HG03064 (cell line): ENCODE results near the gene LIN28B.
"Not testable (repeated sequence)": the region's sequence is repeated elsewhere in the genome, so short reads cannot be mapped to it uniquely, and the experiment has no call there.

Experiments
- ATAC-seq: cut with Tn5 transposase; IDR thresholded peaks from one replicate; pipeline ENCODE4 v1.9.1; 2021; ENCODE audit warnings: low read depth; ENCODE audit not compliant: unreplicated experiment

Gene LIN28B

GRCh38 chr6:104955927-104956730, 778 bp upstream of the LIN28B start:
- no peak for ATAC-seq

- no peak for ATAC-seq
These were observed 632 bp downstream of the LIN28B start for GRCh38 chr6:104957301-104958177.

DNA sequence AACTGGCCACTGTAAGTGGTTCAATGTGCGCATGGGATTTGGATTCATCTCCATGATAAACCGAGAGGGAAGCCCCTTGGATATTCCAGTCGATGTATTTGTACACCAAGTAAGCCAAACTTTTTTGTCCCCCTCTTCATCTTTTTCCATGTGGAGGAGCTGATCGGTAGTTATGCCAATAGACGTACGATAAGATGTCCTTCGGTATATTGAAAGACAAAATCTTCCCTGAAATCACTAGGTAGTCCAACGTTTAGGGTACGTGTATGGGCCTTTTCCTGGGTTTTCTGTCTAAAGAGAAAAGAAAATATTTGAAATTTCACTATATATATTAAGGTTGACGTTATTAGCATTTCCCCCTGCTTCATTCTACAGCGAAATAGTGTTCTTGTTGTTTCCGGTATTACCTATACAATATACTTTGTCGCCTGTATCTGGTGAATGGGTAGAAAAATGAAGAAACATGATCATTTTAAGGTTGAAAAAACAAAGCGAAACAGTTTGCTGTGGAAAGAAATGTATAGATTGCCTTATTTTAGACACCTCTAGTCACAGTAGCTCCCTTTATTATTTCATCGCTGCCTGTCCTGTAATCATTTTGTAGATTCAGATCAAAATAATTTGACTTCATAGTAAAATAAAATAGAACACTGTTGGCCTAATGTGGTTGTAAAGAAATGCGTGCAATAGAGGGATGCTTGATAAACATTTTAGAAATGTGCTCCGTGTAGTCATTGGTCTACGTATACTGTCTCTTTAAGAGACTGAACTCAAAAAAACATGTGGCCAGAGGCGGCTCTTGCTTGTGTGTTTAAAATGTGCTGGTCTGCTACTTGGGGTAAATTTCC, 1.5 kb downstream of the LIN28B start:
- no peak for ATAC-seq

DNA sequence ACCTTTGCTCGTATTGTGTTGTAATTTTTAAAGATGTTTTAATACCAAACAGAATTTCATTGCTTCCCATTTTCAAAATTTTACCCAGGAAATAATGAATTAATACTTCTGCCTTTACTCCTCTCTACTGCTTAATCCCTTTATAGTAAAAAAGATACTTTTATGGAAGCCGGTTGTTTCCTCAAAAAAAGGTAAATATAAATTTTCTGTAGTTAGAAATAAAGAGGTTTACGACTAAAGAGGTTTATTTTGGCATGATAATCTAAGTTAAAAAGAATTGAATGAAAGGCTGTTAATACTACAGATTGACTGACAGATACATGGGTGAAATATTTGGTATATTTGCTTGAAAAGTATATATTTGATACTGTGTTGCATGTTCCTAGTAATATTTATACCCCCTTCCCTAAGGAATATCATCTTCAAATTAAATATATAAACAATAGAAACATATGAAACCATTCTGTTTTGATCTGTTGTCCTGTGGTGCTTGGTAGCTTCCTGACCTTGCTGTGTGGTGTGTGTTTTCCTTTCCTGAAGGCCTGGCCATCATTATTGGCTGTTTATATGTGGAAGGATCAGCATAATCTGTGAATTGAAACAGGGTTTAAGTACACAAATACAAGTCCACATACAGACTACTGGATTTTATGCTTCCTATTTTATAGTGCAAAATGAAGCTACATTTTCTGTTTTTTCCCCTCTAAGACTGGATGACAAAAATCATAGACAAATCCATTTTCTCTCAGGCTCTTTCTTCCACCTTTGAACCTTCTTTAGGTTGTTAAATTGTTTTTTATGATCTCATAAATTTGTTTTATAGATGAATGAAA, 2.3 kb downstream of the LIN28B start:
- no peak for ATAC-seq

DNA sequence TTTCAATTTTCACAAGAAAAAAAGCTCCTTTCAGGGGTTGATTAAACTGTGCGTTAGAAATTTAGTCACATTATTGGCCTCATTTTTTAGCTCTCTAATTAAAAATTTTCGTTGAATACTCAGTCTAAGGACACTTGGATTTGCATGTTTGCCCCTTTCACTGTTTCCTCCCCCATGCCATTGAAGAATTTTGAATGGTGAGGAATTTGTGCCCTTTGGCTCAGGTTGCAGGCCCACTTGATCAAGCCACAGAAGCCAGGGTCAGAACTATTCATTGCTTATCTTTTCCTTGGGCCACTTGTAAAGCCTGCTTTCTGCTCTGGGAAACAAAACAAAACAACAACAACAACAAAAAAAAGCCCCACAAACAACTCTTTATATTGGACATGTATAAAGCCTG, 12.2 kb downstream of the LIN28B start:
- no peak for ATAC-seq

- ATAC-seq, result no peak
These were observed 13.1 kb downstream of the LIN28B start for GRCh38 chr6:104969785-104970581.

DNA sequence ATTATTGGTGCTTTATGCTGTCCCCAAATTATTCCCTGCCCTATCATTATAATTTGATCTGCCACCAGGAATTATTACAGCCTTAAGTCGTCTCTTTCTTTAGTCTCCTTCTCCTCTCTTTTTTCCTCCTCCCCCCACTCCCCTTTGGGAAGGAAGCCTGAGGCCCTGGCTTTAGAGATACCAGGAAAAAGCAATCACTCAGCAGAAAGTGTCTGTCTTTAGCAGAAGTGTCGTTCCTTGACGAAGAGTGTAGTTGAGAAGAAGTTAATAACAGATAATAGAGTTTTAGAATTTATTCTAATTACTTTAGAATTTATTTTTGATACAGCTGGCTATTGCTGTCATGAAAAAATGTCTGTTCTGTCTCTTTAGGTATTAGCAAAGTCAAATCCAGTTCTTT, 16.5 kb downstream of the LIN28B start:
- no peak for ATAC-seq

DNA sequence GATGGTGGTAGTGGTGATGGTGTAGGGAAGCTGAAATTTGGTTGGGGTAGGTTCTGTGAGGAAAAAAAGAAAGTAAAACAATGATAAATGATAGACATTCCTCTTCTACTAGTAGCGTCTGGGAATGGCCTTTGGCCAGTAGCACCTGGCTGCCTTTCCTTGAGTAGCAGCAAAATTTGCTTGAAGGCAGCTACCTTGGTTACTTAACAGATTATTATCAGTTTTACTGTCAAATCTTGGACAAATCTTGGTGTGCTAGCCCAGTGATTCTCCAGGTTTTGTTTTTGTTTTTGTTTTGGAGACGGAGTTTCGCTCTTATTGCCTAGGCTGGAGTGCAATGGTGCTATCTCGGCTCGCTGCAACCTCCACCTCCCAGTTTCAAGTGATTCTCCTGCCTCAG, 26.4 kb downstream of the LIN28B start:
- ATAC-seq, result no peak

DNA sequence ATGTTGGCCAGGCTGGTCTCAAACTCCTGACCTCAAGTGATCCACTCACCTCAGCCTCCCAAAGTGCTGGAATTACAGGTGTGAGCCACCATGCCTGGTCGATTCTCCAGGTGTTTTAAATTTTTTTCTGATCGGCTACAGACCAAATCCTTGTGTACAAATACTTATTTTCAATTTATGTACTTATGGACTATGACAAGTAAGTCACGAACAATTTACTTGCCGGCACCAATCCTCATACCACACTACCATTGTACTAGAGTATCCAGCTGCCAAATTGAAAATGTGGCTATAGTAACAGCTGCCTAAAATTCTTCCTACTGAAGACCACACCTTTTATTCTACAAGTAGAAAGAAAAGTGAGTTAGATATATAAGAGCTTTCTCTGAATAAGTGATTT, 26.9 kb downstream of the LIN28B start:
- no peak for ATAC-seq

DNA sequence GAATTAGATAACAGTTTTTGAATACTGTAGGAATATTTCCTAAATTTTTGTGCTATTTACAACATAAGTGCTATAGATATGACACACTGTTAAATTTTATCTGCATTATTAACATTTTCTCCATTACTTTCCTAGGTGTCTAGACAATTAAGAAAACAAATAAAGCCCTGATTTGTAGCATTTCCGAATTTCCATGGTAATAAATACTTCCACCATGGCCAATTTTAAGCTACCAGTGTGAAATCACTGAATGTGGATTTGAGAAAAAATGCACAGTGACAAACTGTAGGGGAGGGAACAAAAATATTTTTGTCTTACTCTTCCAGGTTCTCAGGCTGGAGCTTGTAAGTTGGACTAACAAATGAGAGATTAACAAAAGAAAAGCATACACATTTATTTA, 27.9 kb downstream of the LIN28B start:
- no peak for ATAC-seq

DNA sequence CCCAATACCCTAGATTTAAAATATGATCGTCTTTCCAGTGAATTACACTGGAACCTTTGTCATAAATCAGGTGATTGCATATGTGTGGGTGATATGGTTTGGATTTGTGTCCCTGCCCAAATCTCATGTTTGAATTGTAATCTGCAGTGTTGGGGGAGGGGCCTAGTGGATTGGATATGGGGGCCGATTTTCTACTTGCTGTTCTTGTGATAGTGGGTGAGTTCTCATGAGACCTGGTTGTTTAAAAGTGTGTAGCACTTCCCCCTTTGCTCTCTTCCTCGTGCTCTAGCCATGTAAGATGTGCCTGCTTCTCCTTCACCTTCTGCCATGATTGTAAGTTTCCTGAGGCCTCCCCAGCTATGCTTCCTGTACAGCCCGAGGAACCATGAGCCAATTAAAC, 29.0 kb downstream of the LIN28B start:
- not testable (repeated sequence) for ATAC-seq

GRCh38 chr6:104986625-104987024, 29.7 kb downstream of the LIN28B start:
- ATAC-seq, result no peak

DNA sequence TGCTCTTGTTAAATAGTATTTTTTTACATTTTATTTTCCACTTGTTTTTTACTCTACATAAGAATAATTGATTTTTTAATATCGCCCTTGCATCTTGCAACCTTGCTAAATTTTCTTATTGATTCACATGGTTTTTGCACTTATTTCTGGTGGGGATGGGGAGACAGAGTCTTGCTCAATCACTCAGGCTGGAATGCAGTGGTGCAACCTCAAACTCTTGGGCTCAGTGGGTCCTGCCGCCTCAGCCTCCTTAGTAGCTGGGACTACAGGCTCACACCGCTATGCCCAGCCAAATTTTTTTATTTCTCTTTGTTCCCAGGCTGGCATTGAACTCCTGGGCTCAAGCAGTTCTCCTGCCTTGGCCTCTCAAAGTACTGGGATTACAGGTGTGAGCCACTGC, 30.3 kb downstream of the LIN28B start:
- ATAC-seq, result no peak

DNA sequence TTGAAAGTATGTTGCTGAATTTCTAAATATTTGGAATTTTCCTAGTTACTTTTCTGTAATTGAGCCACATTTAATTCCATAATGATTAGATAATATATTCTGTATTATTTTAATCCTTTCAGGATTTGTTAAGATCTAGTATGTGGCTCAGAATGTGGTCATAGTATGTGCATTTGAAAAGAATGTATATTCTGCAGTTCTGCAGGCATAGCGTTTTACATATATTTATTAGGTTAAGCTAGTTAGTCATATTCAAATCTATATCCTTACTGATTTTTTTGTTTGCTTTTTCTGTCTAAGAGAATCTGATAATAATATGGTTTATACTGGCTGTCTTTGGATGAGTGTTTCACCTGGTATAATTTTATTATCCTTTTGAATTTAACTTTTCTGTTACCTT, 33.2 kb downstream of the LIN28B start:
- no peak for ATAC-seq

- not testable (repeated sequence) for ATAC-seq
These were observed 34.2 kb downstream of the LIN28B start for GRCh38 chr6:104991062-104991461.

- not testable (repeated sequence) for ATAC-seq
These were observed 36.7 kb downstream of the LIN28B start for GRCh38 chr6:104993576-104993975.

- no peak for ATAC-seq
These were observed 39.2 kb downstream of the LIN28B start for GRCh38 chr6:104995989-104996617.

DNA sequence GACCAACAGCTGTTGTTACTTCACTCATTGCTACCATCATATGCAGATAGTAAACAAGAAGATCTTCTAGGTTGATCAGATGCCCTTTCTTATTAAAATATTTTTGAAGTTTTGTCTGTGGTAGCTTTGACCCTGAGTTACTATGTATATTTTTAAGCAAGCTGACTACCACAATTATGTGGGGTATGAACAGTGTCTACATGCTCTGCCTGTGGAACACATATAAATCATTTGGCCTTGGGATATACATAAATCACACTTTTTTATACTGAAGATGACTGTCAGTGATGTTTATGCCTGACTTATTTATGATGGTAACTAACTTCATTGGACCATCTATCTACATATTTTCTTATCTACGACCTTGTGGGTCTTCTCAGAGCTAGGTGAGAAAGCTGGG, 44.2 kb downstream of the LIN28B start:
- ATAC-seq, result no peak

DNA sequence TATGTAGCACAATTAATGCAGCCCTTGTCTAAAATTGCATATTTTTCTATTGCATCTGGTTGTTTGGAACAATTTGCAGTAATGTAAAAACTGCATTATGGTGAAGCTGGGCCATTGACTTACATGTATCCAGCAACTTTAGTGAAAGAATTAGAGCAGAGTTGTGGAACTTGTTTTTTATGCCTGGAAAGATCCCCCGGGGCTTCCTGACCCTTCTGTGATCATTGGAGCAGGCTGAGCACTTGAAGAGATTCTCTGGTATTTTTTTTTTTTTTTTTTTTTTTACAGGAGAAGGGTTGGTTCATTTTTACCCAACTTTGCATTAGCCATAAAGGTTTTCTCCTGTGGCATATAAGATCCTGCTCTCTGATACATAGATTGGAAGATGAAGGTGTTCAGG, 45.0 kb downstream of the LIN28B start:
- ATAC-seq, result no peak
